GM21515 (cell line): ENCODE results near the gene CFAP92.

Experiments used
- ATAC-seq: cut with Tn5 transposase; IDR thresholded peaks from one replicate; pipeline ENCODE4 v1.9.1; 2021; ENCODE audit not compliant: unreplicated experiment

The CFAP92 gene

DNA sequence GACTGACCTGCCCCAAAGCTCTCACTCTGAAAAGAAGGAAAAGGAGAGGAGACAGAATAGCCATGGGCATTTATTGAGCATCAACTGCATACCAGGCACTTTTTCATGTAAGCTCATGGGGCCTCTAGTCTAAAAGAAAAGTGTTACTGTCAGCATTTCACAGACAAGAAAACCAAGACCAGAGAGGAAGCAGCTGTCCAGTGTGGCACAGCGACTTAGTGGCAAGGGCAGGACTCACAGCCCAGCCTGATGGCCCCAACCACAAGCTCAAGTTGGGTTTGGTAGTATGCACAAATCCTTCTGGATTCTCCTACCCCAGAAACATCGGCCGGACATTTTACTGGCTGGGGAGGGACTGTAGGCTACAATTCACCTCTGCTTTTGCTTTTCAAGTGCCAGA lies 13.0 kb upstream of the CFAP92 start:
- no peak for ATAC-seq

- no peak for ATAC-seq
Measured at GRCh38 chr3:129005526-129006303, 11.8 kb upstream of the CFAP92 start.

DNA sequence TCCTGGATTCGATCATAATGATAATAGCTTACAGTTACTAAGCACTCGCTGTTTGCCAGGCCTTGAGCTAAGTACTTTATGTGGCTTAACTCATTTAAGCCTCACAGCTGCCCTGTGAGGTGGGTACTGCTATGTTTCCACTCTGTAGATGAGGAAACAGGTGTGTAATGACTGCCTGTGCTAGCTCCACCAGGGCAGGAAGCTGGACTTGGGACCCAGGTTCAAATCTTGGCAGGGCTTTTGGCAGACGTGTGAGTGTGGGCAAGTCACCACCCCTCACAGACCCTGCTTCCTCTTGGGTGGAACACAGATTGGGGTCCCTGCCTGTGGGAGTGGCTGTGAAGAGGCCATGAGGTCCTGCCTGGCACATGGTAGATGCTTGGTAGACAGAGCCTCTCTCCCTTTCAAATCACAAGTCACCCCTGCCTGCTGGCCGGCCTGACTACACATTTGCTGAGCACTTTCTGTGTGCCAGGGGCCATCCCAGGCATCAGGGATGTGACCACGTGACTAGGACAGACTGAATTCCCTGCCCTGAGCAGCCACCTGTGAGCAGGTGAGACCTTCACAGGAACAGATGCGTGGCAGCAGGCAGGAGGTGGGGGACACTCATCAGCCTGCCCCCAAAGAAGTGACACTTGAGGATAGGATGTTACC lies 10.9 kb upstream of the CFAP92 start:
- ATAC-seq: no peak

DNA sequence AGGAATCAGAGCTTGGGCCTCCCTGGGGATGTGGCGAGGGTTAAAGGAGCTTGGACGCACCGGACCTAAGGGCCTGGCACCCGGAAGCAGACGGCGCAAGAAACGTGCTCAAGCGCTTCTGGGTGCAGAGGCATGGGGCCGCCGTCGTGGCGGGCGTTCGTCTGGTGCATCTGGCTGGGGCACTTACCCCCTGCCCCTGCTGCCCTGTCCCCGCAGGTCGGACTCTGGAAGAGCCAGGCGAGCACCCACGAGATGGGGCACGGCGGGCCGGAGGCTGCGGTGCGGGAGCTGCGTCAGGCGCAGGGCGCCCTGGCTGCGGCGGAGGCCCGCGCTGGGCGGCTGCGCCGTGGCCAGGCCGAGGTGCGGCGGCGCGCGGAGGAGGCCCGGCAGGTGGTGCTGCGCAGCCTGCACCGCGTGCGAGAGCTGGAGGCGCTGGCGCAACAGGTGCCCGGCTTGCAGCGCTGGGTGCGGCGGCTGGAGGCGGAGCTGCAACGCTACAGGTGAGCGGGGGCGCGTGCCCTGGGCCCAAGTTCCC lies 9.8 kb upstream of the CFAP92 start:
- ATAC-seq: no peak

DNA sequence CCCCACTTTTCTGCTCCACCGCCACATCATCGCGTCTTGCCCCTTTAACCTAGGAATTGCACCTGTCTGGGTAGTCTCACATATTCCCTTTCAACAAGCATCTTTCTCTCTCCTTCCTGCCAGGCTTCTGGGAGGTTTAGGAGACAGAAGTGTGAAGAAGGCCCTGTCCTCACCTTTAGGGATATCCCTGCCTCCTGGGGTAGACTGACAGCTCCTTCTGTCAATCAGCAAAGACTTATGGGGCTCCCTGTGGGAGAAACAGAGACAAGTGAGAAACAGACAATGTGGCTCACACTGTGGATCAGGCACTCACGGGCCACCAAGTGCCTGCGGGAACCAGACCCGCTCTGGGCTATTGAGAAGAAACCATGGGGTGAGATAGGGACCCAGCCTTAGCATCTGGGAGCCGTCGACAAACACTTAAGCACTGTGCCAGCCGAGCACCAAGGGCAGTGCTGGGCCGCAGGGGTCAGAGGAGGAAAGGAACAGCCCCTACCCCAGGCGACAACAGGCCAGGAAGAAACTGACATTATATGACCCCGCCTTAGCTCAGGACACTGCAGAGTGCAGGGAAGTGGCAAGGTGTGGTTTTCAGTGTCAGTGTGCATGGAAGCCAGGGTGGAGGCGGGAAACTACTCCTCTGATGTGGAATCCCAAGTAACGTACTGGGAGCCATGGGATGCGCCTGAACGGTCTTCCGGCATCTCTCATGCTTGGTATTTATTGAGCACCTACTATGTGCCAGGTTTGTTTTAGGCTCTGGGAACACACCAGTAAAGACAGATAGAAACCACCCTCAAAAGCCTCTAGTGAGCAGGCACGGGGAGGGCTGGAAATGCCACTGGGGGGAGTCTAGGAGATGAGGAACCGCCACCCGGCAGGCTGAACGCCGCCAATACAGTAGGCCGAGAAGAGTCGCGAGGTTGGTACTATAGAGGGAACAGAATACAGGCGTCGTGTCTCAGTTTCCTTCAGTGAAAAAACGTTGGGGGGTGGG lies 9.0 kb upstream of the CFAP92 start:
- ATAC-seq: no peak

- no peak for ATAC-seq
Measured at GRCh38 chr3:129001806-129002572, 8.1 kb upstream of the CFAP92 start.

DNA sequence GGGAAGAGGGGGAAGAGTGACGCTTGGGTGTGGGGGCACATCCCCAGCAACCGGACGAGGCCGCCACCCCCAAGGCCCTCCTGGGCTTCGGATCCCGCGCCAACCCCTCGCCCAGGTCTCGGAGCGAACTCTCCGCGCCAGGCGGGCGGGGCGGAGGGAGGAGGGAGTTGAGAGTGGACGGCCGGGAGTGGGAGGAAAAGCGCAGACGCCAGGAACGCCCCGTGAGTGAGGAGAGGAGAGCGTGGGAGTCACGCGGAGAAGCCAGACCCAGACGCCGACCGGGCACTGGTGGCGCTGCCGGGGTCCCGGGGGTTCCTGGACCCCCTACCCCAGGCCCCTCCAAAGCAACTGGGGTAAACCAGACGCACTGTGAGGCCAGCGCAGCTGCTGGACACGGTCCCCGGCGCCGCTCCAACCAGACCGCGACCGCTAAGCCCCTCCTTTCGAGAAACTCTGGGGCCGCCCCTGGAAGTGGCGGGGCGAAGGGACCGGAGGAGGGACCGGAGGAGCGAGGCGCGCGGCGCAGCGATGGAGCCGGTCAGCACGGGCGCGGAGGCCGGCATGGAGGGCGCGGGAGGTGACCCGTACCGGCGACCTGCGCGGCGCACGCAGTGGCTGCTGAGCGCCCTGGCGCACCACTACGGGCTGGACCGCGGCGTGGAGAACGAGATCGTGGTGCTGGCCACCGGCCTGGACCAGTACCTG lies 7.4 kb upstream of the CFAP92 start, which contains the start of gene EFCC1:
TSS of gene EFCC1 (plus strand) at position 204 of the 705 bp plus-strand sequence. CDS start at position 529, 325 bp downstream.
- ATAC-seq: no peak

GRCh38 chr3:129000742-129001100 lies 6.8 kb upstream of the CFAP92 start:
- no peak for ATAC-seq

- ATAC-seq: no peak
Measured at GRCh38 chr3:128999102-128999501, 5.2 kb upstream of the CFAP92 start.

DNA sequence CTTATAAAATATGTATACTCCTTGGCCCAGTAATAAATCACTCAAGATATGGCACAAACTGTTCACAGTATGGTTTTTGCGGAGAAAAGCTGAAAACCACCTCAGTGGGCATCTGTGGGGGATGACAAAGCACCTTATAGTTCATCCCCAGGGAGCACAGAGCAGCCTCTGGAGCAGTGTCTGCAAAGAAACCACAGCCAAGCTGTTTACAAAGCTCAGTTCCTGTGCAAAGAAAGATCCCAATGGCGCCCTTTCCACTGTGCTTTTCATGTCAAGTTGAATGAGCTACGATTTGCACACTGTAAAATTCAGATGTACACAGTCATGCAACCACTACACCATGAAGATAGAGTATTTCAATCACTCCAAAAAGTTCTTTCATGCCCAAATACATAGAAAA lies 4.7 kb upstream of the CFAP92 start:
- no peak for ATAC-seq

- no peak for ATAC-seq
Measured at GRCh38 chr3:128997486-128998133, 3.7 kb upstream of the CFAP92 start.

DNA sequence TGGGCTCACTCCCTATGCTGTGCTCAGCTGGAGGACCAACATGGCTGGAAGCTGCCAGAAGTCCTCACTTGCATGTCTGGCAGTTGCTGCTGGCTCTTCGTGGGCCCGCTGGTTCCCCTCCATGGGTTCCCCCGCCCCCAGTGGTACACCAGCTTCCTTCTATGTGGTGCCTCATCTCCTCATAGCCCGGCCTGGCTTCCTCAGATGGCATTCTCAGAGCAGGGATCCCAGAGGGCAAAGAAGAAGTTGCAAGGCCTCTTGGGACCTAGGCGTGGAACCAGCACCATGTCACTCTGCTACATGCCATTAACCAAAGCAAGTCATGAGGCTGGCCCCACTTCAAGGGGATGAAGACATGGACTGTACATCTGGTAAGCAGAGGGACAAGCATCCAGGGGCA lies 2.9 kb upstream of the CFAP92 start:
- ATAC-seq: no peak

DNA sequence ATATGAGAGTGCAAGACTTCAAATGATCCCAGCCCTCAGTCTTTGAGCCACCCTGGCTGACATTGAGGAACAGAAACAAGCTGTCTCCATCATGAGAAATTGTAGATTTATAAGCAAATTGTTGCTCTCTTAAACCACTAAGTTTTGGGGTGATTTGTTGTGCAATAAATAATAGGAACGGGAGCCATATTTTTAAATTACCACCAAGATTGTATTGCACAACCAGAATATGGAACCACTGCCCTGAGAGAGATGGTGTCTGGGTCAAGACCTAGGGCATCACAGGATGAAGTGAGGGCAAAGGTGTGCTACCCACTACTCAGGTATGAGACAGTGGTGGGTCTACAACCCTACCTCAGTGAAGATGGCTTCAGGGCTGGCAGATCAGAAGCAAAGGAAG lies 2.3 kb upstream of the CFAP92 start:
- ATAC-seq: no peak

GRCh38 chr3:128995737-128996136 lies 1.9 kb upstream of the CFAP92 start:
- no peak for ATAC-seq

DNA sequence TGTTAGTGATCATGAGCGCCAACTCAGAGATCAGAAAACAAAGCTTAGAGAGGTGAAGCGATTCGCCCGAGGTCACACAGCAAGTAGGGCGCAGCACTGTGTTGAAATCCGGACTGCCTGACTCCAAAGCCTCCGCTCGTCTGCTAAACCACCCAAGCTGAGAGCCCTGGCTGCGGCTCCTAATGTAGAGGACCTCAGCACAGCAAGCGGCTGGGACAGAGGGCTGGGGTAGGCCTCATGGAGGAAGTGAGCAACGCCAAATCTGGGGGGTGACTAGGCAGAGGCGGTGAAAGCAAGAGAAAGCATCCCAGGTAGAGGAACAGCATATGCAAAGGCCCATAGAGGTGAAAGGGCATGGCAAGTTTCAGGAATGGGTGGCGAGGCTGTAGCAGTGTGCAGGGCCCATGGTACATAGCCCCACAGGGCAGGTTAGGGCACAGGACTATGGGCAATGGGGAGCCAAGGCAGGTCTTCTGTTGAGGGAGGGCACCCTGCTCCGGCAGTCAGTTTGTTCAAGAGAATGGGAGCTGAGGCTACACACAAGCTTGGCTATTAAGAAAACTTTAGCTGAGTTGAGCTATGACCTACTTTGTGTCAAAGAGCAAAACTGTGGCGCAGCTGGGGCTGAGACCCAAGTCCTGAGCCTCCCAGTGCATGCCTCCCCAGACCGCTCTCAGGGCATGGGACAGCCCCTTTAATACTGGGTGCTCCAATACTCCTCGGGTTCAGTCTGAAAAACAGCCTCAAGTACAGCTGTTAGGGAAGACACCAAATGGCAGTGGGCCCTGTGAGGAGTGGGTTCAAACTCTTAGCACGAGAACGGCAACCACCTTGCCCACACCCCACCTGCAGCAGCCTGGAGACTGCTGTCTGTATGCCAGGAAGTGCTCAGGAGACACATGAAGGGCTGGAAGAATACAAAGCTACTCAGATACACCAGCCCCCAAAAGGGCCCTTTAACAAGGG lies 988 bp upstream of the CFAP92 start:
- no peak for ATAC-seq

DNA sequence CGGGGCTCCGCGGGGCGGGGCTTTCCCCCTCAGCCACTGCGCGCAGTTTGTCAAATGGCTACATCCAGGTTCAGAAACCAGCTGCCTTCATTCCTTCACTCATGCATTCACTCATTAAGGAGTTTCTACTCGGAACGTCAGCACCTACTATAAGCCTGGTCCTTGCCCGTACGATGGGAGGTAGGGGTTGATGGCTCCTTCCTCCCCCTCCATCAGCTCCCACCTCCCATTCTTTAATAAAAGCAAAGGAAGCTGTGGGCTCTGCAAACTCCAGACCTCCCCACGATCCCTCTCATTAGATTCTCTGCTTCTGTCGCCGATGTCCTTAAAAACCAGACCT lies 267 bp upstream of the CFAP92 start:
- ATAC-seq: no peak

- ATAC-seq: no peak
Measured at GRCh38 chr3:128992926-128993460, 883 bp downstream of the CFAP92 start.

GRCh38 chr3:128991355-128991895 lies 2.5 kb downstream of the CFAP92 start:
- no peak for ATAC-seq
